Transverse colon (tissue), 4 donors: ENCODE results near the gene UPK1A. TPM values are rescaled to one million over a fixed set of nuclear protein-coding genes. Genes with fewer than 3 reads are reported as not detected.
A peak's percentile ranks its signal among the peaks of the same experiment; 100 is the strongest.

Source experiments
- DNase-seq: peaks from one replicate; pipeline ENCODE4 v3.0.0-alpha.2; 2019
- H3K27ac ChIP-seq, 4 donors: fragments of 200-600 bp; sonication (generic); 2 replicates each; pipeline ENCODE4 v1.5.1; 2016 to 2018; ENCODE audit warnings: inconsistent platforms in 4 of 4
- H3K27me3 ChIP-seq: fragments of 200-600 bp; sonication (generic); 2 replicates; pipeline ENCODE4 v1.5.1; 2017; ENCODE audit warnings: inconsistent platforms
- H3K36me3 ChIP-seq, 4 donors: fragments of 200-600 bp; sonication (generic); 2 replicates each; pipeline ENCODE4 v1.5.1; 2017 to 2019; ENCODE audit warnings: inconsistent platforms in 4 of 4
- H3K4me1 ChIP-seq, 4 donors: fragments of 200-600 bp; sonication (generic); 2 replicates each; pipeline ENCODE4 v1.5.1; 2017 to 2020; ENCODE audit warnings: inconsistent platforms in 4 of 4
- H3K4me3 ChIP-seq, 4 donors: fragments of 200-600 bp; sonication (generic); 1 replicate in 1 of 4; 2 replicates in 3 of 4; pipeline versions ENCODE4 v1.5.1 to v1.6.1; 2017 to 2019; ENCODE audit warnings: inconsistent platforms in 4 of 4
- H3K9me3 ChIP-seq, 2 donors: fragments of 200-600 bp; sonication (generic); 2 replicates each; pipeline ENCODE4 v1.5.1; 2017 to 2019; ENCODE audit warnings: inconsistent platforms in 2 of 2
- EP300 ChIP-seq: sonication (generic); formaldehyde crosslinking; IDR thresholded peaks from one replicate; pipeline ENCODE4 v1.6.1; 2017; ENCODE audit warnings: antibody characterized with exemption, low read depth
- POLR2A ChIP-seq: fragments of 450-650 bp; IDR thresholded peaks from one replicate; pipeline ENCODE4 v1.6.1; 2016; ENCODE audit warnings: antibody characterized with exemption, mild to moderate bottlenecking, moderate library complexity
- POLR2AphosphoS5 ChIP-seq, 3 donors: sonication (generic); formaldehyde crosslinking; IDR thresholded peaks; one replicate each; pipeline ENCODE4 v1.6.1; 2016; ENCODE audit warnings: antibody characterized with exemption in 3 of 3
- WGBS, 2 donors: methylation state at CpG; one replicate each; pipeline ENCODE4 v1.1.5; 2018; ENCODE audit warnings: low coverage in 1 of 2; 5-methylcytosine and 5-hydroxymethylcytosine counted together
- in situ Hi-C, 4 donors: fragments of 200-750 bp; cut with MboI; loops; one replicate each; pipeline versions ENCODE4 v1.15.0 to v1.15.1; 2017; ENCODE audit warnings: low sequenced_read_pairs in 3 of 4, low pct_ligation_motif_present in 1 of 4, low pct_unique_long_range_greater_than_20kb in 1 of 4
- intact Hi-C: fragments of 100-400 bp; cut with DNase I; formaldehyde crosslinking; loops from one replicate; pipeline ENCODE4 v1.15.1; 2023; ENCODE audit warnings: low total_unique reads
- total RNA-seq, 4 donors: library from RNA; depleted of rRNA; stranded (reverse); fragments of >200 nt; gene quantifications; one replicate each; pipeline ENCODE4 v1.1.0, GENCODE V29; 2016
- TF ChIP-seq, protein P1 (sequence below), 5 experiments: fragments of 200-600 bp in 3 of 5; fragments of 450-650 bp in 2 of 5; sonication (generic) in 3 of 5; IDR thresholded peaks; 1 replicate in 2 of 5; 2 replicates in 3 of 5; pipeline ENCODE4 v1.5.1; 2016 to 2017; ENCODE audit warnings: antibody characterized with exemption in 5 of 5, inconsistent platforms in 3 of 5, mild to moderate bottlenecking in 2 of 5, moderate library complexity in 1 of 5

UPK1A gene
- total RNA-seq, 4 donors from 2014 or later: not detected

DNA sequence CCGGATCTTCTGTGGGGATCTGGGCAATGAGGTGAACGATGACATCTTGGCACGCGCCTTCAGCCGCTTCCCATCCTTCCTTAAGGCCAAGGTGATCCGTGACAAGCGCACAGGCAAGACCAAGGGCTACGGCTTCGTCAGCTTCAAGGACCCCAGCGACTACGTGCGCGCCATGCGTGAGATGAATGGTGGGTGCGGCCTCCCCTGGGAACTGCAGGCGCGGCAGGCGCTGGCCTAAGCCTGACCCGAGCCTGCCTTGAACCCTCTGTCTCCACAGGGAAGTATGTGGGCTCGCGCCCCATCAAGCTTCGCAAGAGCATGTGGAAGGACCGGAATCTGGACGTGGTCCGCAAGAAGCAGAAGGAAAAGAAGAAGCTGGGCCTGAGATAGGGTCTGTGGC lies 29.2 kb upstream of the UPK1A start:
- Histone ChIP-seq H3K36me3 (peaks cover 0 to 52% (median 15%) of the 10 kb centered on the region in 4 donors), H3K9me3 (no peaks in the 10 kb centered on the region), H3K4me1 (peaks cover 0 to 8% (median 3%) of the 10 kb centered on the region in 4 donors), H3K27me3 (no peaks in the 10 kb centered on the region), H3K27ac (no peak overlapping the region), H3K4me3 (no peak overlapping the region)
- 95% methylated on average over 25 of the region's 25 CpGs; no CpG with 5 or more reads in 1 of the 2 donors for WGBS, 2 donors
- intact Hi-C loops (loop anchor here (10.0 kb wide), 1 partner anchor 92 kb away; the partner anchor contains the start of gene TMEM147), in situ Hi-C loops (no loop called here)
- TF ChIP-seq, protein P1, sequence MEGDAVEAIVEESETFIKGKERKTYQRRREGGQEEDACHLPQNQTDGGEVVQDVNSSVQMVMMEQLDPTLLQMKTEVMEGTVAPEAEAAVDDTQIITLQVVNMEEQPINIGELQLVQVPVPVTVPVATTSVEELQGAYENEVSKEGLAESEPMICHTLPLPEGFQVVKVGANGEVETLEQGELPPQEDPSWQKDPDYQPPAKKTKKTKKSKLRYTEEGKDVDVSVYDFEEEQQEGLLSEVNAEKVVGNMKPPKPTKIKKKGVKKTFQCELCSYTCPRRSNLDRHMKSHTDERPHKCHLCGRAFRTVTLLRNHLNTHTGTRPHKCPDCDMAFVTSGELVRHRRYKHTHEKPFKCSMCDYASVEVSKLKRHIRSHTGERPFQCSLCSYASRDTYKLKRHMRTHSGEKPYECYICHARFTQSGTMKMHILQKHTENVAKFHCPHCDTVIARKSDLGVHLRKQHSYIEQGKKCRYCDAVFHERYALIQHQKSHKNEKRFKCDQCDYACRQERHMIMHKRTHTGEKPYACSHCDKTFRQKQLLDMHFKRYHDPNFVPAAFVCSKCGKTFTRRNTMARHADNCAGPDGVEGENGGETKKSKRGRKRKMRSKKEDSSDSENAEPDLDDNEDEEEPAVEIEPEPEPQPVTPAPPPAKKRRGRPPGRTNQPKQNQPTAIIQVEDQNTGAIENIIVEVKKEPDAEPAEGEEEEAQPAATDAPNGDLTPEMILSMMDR (IDR thresholded peaks at IDR 0.05): no peak
- TF ChIP-seq POLR2AphosphoS5 (IDR thresholded peaks at IDR 0.05) (no peak), EP300 (no peak), POLR2A (no peak)
- DNase-seq: no peak

DNA sequence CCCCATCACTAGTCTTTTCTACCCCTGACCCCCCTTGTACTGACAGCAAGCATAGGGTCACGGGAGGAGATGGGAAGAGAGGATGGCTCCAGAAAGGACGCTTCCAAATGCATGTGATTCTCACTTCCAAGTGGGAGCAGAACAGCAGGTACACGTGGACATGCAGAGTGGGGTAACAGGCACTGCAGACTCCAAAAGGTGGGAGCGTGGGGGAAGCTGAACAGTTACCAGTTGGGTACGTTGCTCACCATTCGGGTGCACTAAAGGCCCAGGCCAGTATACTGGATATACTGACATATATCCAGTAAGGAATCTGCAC lies 27.0 kb upstream of the UPK1A start:
- no peaks in the 10 kb centered on the region for H3K27me3 ChIP-seq
- intact Hi-C loops: loop anchor here (10.0 kb wide), 1 partner anchor 94 kb away; the partner anchor contains the start of gene TMEM147
- peaks cover 0 to 31% (median 10%) of the 10 kb centered on the region in 4 donors for H3K36me3 ChIP-seq
- 39 to 66% methylated on average over 6 of the region's 6 CpGs for WGBS, 2 donors
- no peaks in the 10 kb centered on the region for H3K9me3 ChIP-seq
- H3K4me1 ChIP-seq: peaks cover 4 to 18% (median 11%) of the 10 kb centered on the region in 4 donors
- H3K27ac ChIP-seq: no peak overlapping the region
- in situ Hi-C loops: no loop called here
- TF ChIP-seq EP300: no peak
- no peak for TF ChIP-seq POLR2AphosphoS5 (IDR thresholded peaks at IDR 0.05)
- TF ChIP-seq POLR2A: no peak
- TF ChIP-seq, protein P1 (IDR thresholded peaks at IDR 0.05): no peak
- H3K4me3 ChIP-seq: no peak overlapping the region
- DNase-seq: no peak

DNA sequence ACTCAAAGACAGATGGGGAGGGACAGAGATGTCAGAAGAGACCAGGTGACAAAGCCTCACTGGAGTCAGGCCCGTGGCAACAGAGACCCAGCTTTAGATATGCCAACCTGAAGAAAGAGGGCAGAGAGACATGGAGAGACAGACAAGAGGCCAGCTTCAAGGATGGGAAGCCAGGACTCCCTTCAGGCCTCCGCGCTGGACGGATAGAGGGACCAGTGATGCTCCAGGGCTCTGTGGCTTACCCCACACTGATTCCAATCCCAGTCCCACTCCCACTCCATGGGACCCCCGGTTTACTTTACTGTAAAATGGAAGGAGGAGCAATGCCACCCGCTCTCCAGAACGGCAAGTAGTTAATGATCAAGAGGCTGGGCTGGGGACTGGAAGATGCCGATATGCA lies 26.5 kb upstream of the UPK1A start:
- no peak for DNase-seq
- Histone ChIP-seq H3K4me1 (peaks cover 4 to 20% (median 13%) of the 10 kb centered on the region in 4 donors), H3K36me3 (peaks cover 0 to 25% (median 8%) of the 10 kb centered on the region in 4 donors), H3K27me3 (no peaks in the 10 kb centered on the region), H3K9me3 (no peaks in the 10 kb centered on the region), H3K27ac (no peak overlapping the region), H3K4me3 (no peak overlapping the region)
- WGBS, 2 donors: 71 to 79% methylated on average over 4 to 8 of the region's 8 CpGs
- intact Hi-C loops: loop anchor here (10.0 kb wide), 1 partner anchor 95 kb away; the partner anchor contains the start of gene TMEM147
- in situ Hi-C loops: no loop called here
- TF ChIP-seq POLR2AphosphoS5 (IDR thresholded peaks at IDR 0.05): no peak
- no peak for TF ChIP-seq POLR2A
- TF ChIP-seq, protein P1 (IDR thresholded peaks at IDR 0.05): no peak
- no peak for TF ChIP-seq EP300

DNA sequence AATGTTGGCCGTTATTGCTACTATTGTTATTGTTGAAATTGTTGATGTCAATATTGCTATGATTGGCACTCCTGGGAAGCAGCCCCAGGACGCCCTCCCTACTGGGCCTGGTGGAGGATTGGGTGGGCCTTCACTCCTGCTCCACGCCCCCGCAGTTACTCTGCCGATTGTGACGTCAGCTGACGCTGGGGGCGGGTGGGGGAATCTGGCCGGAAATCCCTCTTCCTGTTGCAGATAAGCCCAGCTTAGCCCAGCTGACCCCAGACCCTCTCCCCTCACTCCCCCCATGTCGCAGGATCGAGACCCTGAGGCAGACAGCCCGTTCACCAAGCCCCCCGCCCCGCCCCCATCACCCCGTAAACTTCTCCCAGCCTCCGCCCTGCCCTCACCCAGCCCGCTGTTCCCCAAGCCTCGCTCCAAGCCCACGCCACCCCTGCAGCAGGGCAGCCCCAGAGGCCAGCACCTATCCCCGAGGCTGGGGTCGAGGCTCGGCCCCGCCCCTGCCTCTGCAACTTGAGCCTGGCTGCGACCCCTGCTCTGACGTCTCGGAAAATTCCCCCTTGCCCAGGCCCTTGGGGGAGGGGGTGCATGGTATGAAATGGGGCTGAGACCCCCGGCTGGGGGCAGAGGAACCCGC lies 24.7 kb upstream of the UPK1A start, which contains the start of gene ETV2:
Gene ETV2 (plus strand): TSS at position 231 of the 637 bp plus-strand sequence. CDS start 716 bp downstream, outside the sequence.
- Histone ChIP-seq H3K36me3 (peaks cover 0 to 15% (median 5%) of the 10 kb centered on the region in 4 donors), H3K4me1 (peaks cover 8 to 28% (median 20%) of the 10 kb centered on the region in 4 donors), H3K9me3 (no peaks in the 10 kb centered on the region), H3K27ac (no peak within 1 kb of the TSS), H3K27me3 (no peaks in the 10 kb centered on the region), H3K4me3 (no peak within 1 kb of the TSS)
- in situ Hi-C loops: no loop called here
- 27% methylated on average over 19 of the region's 28 CpGs; no CpG with 5 or more reads in 1 of the 2 donors for WGBS, 2 donors
- intact Hi-C loops: no loop called here
- TF ChIP-seq POLR2AphosphoS5 (IDR thresholded peaks at IDR 0.05) (no peak), POLR2A (no peak), EP300 (no peak)
- TF ChIP-seq, protein P1 (IDR thresholded peaks at IDR 0.05): no peak
- DNase-seq: peak; percentile 34
